ENCODE data around the gene FUZ.

Gene FUZ, protein sequence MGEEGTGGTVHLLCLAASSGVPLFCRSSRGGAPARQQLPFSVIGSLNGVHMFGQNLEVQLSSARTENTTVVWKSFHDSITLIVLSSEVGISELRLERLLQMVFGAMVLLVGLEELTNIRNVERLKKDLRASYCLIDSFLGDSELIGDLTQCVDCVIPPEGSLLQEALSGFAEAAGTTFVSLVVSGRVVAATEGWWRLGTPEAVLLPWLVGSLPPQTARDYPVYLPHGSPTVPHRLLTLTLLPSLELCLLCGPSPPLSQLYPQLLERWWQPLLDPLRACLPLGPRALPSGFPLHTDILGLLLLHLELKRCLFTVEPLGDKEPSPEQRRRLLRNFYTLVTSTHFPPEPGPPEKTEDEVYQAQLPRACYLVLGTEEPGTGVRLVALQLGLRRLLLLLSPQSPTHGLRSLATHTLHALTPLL

GRCh38 chr19:49812997-49813861 lies at the start of gene FUZ:
Gene FUZ, minus strand, starts transcription at chr19:49813292. Its CDS starts 186 bp downstream, at chr19:49813106.
- DNase-seq, result peak; percentile 91 to 93

GRCh38 chr19:49862391-49863253 lies 49.5 kb upstream of the FUZ start:
- DNase-seq, result peak; percentile 38 to 52

DNA sequence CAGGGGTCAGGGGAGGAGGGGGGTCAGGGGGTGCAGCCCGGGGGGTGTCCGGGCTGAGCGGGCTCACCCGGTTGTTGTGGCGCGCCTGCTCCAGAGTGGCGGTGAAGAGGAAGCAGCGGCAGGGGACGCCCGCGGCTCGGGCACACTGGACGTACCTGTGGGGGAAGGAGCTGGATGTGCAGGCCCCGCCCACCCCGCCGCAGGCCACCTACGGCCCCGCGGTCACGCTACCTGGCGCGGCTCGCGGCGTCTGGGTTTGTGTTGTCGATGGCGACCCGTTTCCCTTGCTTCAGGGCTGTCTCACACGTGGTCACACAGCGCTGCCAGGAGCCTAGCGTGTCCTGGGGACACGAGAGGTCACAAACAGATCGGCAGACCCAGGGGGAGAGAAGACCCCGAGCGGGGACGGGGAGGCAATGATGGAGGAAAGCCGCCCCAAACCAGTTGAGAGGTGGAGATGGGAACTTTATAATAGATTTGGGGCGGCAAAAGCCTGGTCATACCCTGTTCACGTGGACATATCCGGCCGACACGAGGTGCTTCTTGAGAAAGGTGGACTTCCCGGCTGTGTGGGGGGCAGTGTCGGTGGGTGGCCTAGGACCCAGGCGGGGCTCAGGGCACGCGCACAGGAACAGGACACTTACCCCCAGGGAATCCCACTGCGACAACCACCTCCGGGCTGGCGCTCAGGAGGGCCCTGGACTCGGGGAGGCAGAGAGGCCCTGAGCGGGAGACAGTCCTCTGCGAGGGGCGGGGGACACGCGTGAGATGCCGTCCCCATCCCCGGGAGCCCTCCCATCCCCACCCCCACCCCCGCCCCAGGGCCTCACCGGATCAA lies 48.7 kb upstream of the FUZ start:
- no peak for DNase-seq

- no peak for DNase-seq
These were observed 48.0 kb upstream of the FUZ start for GRCh38 chr19:49861107-49861506.

DNA sequence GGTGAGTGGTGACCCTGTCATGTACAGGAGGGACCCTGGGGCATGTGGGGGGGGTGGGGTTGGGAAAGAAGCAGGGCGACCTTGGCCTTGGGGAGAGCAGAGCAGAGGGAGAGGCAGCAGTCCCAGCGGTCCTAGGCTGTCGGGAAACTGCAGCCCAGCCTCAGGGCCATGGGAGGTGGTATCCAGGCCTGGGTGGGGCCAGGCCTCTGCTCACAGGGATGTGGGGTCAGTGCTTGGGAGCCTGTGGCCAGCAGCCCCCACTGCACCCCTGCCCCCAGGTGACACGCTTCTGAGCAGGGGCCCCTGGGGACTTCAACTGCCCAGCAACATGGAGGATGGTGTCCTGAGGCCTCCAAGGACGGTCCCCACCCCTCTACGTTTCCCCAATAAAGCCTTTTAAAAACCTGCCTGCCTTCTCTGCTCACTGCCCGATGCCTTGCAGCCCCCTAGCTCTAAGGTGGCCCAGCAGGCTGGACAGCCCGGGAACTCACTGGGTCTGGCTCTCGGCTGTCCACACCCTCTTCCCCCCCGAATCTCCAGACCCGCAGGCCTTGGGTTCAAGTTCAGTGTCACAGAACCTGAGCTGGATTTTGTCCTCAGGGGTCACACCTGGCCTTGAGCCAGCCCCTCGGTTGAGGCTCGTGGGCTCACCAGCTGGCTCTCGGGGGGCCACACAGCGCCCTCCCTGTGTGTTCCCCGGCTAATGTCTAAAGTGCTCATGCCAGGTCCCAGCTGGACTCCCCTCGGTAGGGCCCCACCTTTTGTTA lies 47.4 kb upstream of the FUZ start:
- DNase-seq, result no peak

GRCh38 chr19:49859682-49860335 lies 46.7 kb upstream of the FUZ start:
- no peak for DNase-seq

GRCh38 chr19:49858088-49858985 lies 45.2 kb upstream of the FUZ start:
- DNase-seq, result peak in 1 of 2 experiments; percentile 21

GRCh38 chr19:49857838-49858087 lies 44.7 kb upstream of the FUZ start:
- DNase-seq, result no peak

GRCh38 chr19:49857061-49857837 lies 44.2 kb upstream of the FUZ start:
- DNase-seq, result peak in 1 of 2 experiments; percentile 27

GRCh38 chr19:49856574-49857021 lies 43.5 kb upstream of the FUZ start:
- no peak for DNase-seq

GRCh38 chr19:49855676-49856573 lies 42.8 kb upstream of the FUZ start:
- DNase-seq, result no peak

- DNase-seq, result no peak
These were observed 42.2 kb upstream of the FUZ start for GRCh38 chr19:49855277-49855675.

GRCh38 chr19:49854378-49855263 lies 41.5 kb upstream of the FUZ start:
- peak in 1 of 2 experiments; percentile 28 for DNase-seq

DNA sequence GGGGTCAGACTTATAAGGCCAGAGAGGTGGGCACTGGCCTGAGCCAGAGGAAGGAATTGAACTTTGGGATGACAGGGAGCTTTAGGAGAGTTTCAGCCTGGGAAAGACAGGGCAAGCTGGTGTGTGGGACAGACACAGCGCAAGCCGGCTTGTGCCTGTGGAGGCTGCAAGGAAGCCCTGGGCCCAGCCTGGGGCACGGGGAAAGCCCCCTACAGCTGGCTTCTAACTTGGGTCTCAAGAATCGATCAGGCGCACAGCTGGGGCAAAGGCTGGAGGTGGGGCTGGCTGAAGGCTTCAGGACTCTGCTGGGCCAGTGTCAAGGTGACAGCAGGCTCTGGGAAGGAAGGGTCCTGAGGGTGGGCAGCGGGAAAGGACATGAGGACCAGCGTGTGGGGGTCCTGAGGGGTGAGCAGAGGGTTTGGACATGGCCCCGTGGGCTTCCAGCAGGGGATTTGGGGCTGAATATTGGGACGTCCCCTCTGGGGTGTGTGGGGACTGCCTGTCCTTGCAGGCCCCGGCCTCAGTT lies 40.8 kb upstream of the FUZ start:
- DNase-seq, result peak in 1 of 2 experiments; percentile 25

DNA sequence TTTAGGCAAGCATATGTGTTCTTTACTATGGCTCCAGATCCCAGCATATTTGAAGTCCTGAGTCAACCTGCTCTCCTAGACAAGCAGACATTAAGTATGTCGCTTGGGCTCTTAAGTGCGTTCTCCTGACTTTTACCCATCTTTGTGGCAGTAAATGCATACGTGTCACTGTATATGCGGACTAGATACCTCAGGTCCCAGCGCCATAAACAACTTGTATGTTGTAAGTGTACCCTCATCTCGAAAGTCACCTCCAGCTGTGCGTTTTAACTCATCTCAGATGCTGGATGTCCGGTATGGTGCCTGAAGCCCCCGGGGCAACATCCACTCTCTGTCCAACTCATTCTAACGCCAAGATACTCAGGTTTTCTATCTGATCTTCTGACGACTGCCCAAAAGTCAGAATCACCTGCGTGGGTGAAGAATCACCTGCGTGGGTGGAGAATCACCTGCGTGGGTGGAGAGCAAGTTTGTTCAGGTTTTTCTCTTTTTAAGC lies 39.6 kb upstream of the FUZ start:
- DNase-seq, result no peak
